A673 (cell line): ENCODE results near the gene ZMPSTE24.

ENCODE experiments used
- CTCF ChIP-seq: fragments of 300-800, 200-600 bp; sonication (generic); conservative IDR thresholded peaks from 2 replicates; pipeline ENCODE4 v1.5.1; 2017; ENCODE audit warnings: low read depth, mild to moderate bottlenecking, antibody characterized with exemption, low read length, moderate library complexity, mixed read lengths
- EZH2 ChIP-seq: fragments of 200-600 bp; sonication (generic); IDR thresholded peaks from 2 replicates; pipeline ENCODE4 v1.6.1; 2017; ENCODE audit warnings: borderline replicate concordance, low read depth, mild to moderate bottlenecking, mixed read lengths, antibody characterized with exemption, low read length; ENCODE audit not compliant: poor library complexity, severe bottlenecking

GRCh38 chr1:40257313-40257687 is 736 bp upstream of the ZMPSTE24 start:
- no peak for TF ChIP-seq CTCF
- TF ChIP-seq EZH2 = no peak
